ENCODE measurements around the gene PRR5L.

GRCh38 chr11:36288442-36289225 lies 7.5 kb upstream of the PRR5L start:
- no peak for TF ChIP-seq CTCF (IDR thresholded peaks at IDR 0.05; ENCODE audit: low read depth, low read length)
- no peak for TF ChIP-seq EZH2phosphoT487 (IDR thresholded peaks at IDR 0.05; ENCODE audit: low read depth)
